D721Med (cell line): Measurements from ENCODE around the gene ADM2.

Experiments
- DNase-seq: peaks from one replicate; pipeline ENCODE4 v3.0.0; 2011; ENCODE audit warnings: low spot score; ENCODE audit not compliant: insufficient read length
- FAIRE-seq: peaks from 2 replicates; lab custom pipeline; 2011; peaks lifted over from hg19 to GRCh38; lab: Jason Lieb, UNC
- CTCF ChIP-seq: IDR thresholded peaks from 2 replicates; pipeline ENCODE4 v1.5.1; 2012; ENCODE audit warnings: mild to moderate bottlenecking, control low read depth; ENCODE audit not compliant: insufficient read depth; ENCODE audit errors: missing control alignments

Gene ADM2

GRCh38 chr22:50469377-50470305 lies 11.7 kb upstream of the ADM2 start:
- TF ChIP-seq CTCF = no peak
- DNase-seq = no peak
- FAIRE-seq = no peak

- TF ChIP-seq CTCF = no peak
- FAIRE-seq (no peak), DNase-seq (no peak)
These were observed 10.9 kb upstream of the ADM2 start for GRCh38 chr22:50470491-50470890.

GRCh38 chr22:50471197-50471847 lies 10.0 kb upstream of the ADM2 start:
- no peak for TF ChIP-seq CTCF
- FAIRE-seq = no peak
- no peak for DNase-seq

GRCh38 chr22:50471962-50472361 lies 9.4 kb upstream of the ADM2 start:
- no peak for TF ChIP-seq CTCF
- no peak for FAIRE-seq

GRCh38 chr22:50473088-50473487 lies 8.3 kb upstream of the ADM2 start:
- DNase-seq = no peak
- FAIRE-seq = no peak
- TF ChIP-seq CTCF = peak; percentile 35

More at GRCh38 chr22:50471962-50472361, 9.4 kb upstream of the ADM2 start:
- DNase-seq = no peak

- no peak for DNase-seq
- no peak for FAIRE-seq
- no peak for TF ChIP-seq CTCF
These were observed 7.3 kb upstream of the ADM2 start for GRCh38 chr22:50473855-50474671.
